Measurements from ENCODE around the gene PSKH1. TPM values are rescaled to one million over a fixed set of nuclear protein-coding genes. Genes with fewer than 3 reads are reported as not detected.
"Not testable (repeated sequence)": the region's sequence is repeated elsewhere in the genome, so short reads cannot be mapped to it uniquely, and the experiment has no call there.

Gene PSKH1
- total RNA-seq, 2 experiments from 2014 or later = 7.1 to 8.0 TPM

DNA sequence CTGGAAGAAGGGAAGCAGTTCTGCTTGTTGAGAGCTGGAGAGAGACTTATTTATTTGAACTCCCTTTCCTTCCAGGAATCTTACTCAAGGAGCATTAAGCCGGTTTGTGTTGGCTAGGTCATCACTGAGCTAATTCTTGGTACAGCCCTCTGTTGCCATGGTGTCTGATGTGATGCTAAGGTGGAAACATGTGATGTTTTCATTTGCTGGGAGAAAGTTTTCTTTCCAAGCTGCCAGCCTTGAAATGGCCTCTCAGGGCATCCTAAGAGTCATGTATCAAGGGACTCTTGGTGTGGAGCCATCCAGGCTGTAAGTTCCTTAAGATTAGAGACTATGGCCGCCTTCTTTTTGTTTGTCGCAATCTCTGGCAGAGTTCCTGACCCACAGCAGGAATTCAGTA is 4.2 kb downstream of the PSKH1 start:
- H3K36me3 Mint-ChIP-seq (ENCODE audit: low read depth) = no peaks in the 10 kb centered on the region
- no peak for DNase-seq
- intact Hi-C loops (cut with micrococcal nuclease) = no loop called here
- no peaks in the 10 kb centered on the region for H3K27me3 Mint-ChIP-seq (ENCODE audit: low read depth)
- CTCF ChIA-PET = interaction anchor here (0.6 to 2.9 kb wide), 4 partner anchors 13 to 116 kb away, joined by 3 to 13 read pairs (median 3); no protein-coding TSS in a partner anchor
- no peak overlapping the region for H3K27ac Mint-ChIP-seq
- peaks cover 43% of the 10 kb centered on the region for H3K4me1 Mint-ChIP-seq (ENCODE audit: low read depth)
- H3K9me3 Mint-ChIP-seq = no peaks in the 10 kb centered on the region
- H3K4me3 Mint-ChIP-seq = no peak overlapping the region

GRCh38 chr16:67901734-67902133 is 8.7 kb downstream of the PSKH1 start:
- Mint-ChIP-seq H3K36me3 (ENCODE audit: low read depth) (no peaks in the 10 kb centered on the region), H3K27me3 (ENCODE audit: low read depth) (no peaks in the 10 kb centered on the region), H3K9me3 (no peaks in the 10 kb centered on the region), H3K4me3 (no peak overlapping the region), H3K27ac (no peak overlapping the region), H3K4me1 (ENCODE audit: low read depth) (peaks cover 13% of the 10 kb centered on the region)
- CTCF ChIA-PET = no interaction called here
- intact Hi-C loops (cut with micrococcal nuclease) = no loop called here
- DNase-seq = no peak

DNA sequence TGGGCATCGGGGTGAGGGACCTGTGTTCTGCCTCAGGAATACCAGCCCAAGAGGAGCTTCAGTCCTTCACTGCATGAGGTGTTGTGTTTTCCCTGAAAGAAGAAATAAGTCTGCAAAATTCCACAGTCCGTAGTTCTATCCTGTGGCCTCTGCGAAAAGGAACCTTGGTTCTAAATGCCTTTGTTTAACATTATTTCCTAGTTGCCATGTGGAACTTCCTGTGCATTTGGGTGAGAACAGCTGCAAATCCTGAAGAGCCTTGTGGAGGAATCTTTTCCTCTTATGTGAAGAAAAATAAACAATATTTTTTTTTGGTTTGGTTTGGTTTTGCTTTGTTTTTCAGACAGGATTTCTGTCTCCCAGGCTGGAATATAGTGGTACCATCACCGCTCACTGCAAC is 9.8 kb downstream of the PSKH1 start:
- peaks cover 8% of the 10 kb centered on the region for H3K4me1 Mint-ChIP-seq (ENCODE audit: low read depth)
- no peaks in the 10 kb centered on the region for H3K9me3 Mint-ChIP-seq
- DNase-seq = no peak
- H3K36me3 Mint-ChIP-seq (ENCODE audit: low read depth) = no peaks in the 10 kb centered on the region
- CTCF ChIA-PET = interaction anchor here (0.9 kb wide), 1 partner anchor 23 kb away, joined by 4 read pairs; no protein-coding TSS in a partner anchor
- no peak overlapping the region for H3K4me3 Mint-ChIP-seq
- intact Hi-C loops (cut with micrococcal nuclease) = no loop called here
- no peak overlapping the region for H3K27ac Mint-ChIP-seq
- no peaks in the 10 kb centered on the region for H3K27me3 Mint-ChIP-seq (ENCODE audit: low read depth)

- intact Hi-C loops (cut with micrococcal nuclease) = no loop called here
- Mint-ChIP-seq H3K27me3 (ENCODE audit: low read depth) (no peaks in the 10 kb centered on the region), H3K4me3 (no peak overlapping the region), H3K27ac (no peak overlapping the region), H3K36me3 (ENCODE audit: low read depth) (peaks cover 2% of the 10 kb centered on the region), H3K9me3 (no peaks in the 10 kb centered on the region), H3K4me1 (ENCODE audit: low read depth) (peaks cover 21% of the 10 kb centered on the region)
- no peak for DNase-seq
- CTCF ChIA-PET = interaction anchor here (0.7 to 1.9 kb wide), 3 partner anchors 17 to 24 kb away, joined by 4 to 6 read pairs (median 5); partner anchors contain the start of gene NRN1L
These were observed 14.5 kb downstream of the PSKH1 start for GRCh38 chr16:67907397-67908180.

- Mint-ChIP-seq H3K36me3 (ENCODE audit: low read depth) (peaks cover 2% of the 10 kb centered on the region), H3K27me3 (ENCODE audit: low read depth) (no peaks in the 10 kb centered on the region), H3K27ac (peak overlapping the region; percentile 46), H3K9me3 (no peaks in the 10 kb centered on the region), H3K4me3 (no peak overlapping the region), H3K4me1 (ENCODE audit: low read depth) (peaks cover 21% of the 10 kb centered on the region)
- CTCF ChIA-PET = interaction anchor here (1.1 to 1.9 kb wide), 3 partner anchors 16 to 93 kb away, joined by 5 to 6 read pairs (median 5); partner anchors contain the start of gene NRN1L
- DNase-seq = no peak
- intact Hi-C loops (cut with micrococcal nuclease) = no loop called here
These were observed 16.1 kb downstream of the PSKH1 start for GRCh38 chr16:67909056-67909742.

DNA sequence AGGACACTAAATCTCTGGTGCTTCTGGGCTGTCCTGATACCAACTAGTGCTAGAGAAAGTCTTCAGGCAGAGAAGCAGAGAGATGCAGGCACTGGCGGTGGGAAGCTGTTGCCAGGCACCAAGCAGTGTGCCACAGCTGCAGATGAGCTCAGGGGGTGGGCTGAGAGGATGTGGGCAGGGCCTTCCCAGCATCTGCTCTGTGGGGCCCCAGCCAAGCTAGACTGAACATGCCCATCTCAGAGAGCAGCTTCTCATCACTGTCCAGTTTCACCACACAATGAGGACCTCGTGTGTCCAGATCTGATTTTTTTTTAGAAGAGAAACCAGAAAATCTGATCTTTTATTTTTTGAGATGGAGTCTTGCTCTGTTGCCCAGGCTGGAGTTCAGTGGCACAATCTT is 17.1 kb downstream of the PSKH1 start:
- Mint-ChIP-seq H3K27ac (peak overlapping the region; percentile 56), H3K27me3 (ENCODE audit: low read depth) (no peaks in the 10 kb centered on the region), H3K4me1 (ENCODE audit: low read depth) (peaks cover 21% of the 10 kb centered on the region), H3K36me3 (ENCODE audit: low read depth) (peaks cover 5% of the 10 kb centered on the region), H3K9me3 (no peaks in the 10 kb centered on the region), H3K4me3 (no peak overlapping the region)
- CTCF ChIA-PET = interaction anchor here (0.7 to 2.3 kb wide), 4 partner anchors 13 to 127 kb away, joined by 3 to 11 read pairs (median 4); partner anchors contain the start of gene NRN1L
- intact Hi-C loops (cut with micrococcal nuclease) = no loop called here
- peak; percentile 83 for DNase-seq

DNA sequence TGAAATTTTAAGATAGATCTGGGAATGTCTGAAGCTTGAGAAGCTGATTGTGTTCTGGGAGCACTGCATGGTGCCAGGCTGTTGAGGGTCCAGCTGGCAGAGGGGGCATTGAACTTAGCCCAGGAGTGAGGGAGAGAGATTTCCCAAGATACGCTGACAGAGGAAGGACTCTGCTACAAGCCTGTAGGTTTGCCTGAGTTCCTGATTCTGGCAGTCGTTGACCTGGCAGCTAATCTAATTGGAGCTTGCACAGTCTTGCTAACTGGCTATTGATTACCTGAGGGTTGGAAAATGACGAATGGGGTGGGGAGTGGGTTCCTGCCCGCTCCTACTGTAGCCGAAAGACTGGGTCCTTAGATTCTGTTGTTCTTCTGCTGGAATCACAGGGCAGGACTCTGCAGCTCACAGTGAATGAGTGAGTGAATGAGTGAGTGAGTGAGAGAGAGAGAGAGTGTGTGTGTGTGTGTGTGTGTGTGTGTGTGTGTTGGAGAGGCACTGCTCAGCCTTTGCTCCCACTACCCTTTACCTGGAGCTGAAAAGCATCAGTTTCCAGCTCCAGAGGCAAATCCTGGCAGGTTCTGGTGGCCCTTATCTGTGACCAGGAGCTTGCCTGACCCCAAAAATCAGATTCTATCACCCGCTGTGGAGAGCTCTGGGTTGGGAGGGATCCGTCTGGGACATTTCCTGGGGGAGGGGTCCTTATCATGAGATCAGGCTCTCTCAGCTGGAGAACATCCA is 21.9 kb downstream of the PSKH1 start:
- Mint-ChIP-seq H3K27me3 (ENCODE audit: low read depth) (no peaks in the 10 kb centered on the region), H3K36me3 (ENCODE audit: low read depth) (peaks cover 2% of the 10 kb centered on the region), H3K4me3 (no peak overlapping the region), H3K27ac (no peak overlapping the region), H3K4me1 (ENCODE audit: low read depth) (peaks cover 37% of the 10 kb centered on the region), H3K9me3 (no peaks in the 10 kb centered on the region)
- CTCF ChIA-PET = interaction anchor here (0.7 to 2.4 kb wide), 8 partner anchors 14 to 182 kb away, joined by 3 to 6 read pairs (median 4); no protein-coding TSS in a partner anchor
- no peak for DNase-seq
- intact Hi-C loops (cut with micrococcal nuclease) = loop anchor here (5.0 kb wide), 1 partner anchor 353 kb away; the partner anchor contains the start of gene CTCF

DNA sequence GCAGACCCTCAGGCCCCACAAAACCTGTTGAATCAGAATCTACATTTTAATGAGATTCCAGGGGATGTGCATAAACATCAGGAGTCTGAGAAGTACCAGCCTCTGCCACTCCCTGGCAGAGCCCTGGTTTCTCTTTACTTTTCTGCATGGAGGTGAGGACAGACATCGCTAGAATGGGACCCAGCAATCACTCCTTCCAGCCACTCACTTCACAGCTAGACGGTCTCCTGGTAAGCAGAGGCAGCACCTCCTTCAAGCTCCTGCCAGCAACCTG is 22.4 kb downstream of the PSKH1 start:
- H3K4me3 Mint-ChIP-seq; H3K36me3 Mint-ChIP-seq (ENCODE audit: low read depth); H3K9me3 Mint-ChIP-seq; H3K27ac Mint-ChIP-seq; DNase-seq; H3K27me3 Mint-ChIP-seq (ENCODE audit: low read depth): not testable (repeated sequence)
- intact Hi-C loops (cut with micrococcal nuclease) = loop anchor here (5.0 kb wide), 1 partner anchor 353 kb away; the partner anchor contains the start of gene CTCF
- CTCF ChIA-PET = interaction anchor here (0.7 to 2.4 kb wide), 6 partner anchors 26 to 138 kb away, joined by 3 to 6 read pairs (median 4); no protein-coding TSS in a partner anchor
- peaks cover 32% of the 10 kb centered on the region for H3K4me1 Mint-ChIP-seq (ENCODE audit: low read depth)

DNA sequence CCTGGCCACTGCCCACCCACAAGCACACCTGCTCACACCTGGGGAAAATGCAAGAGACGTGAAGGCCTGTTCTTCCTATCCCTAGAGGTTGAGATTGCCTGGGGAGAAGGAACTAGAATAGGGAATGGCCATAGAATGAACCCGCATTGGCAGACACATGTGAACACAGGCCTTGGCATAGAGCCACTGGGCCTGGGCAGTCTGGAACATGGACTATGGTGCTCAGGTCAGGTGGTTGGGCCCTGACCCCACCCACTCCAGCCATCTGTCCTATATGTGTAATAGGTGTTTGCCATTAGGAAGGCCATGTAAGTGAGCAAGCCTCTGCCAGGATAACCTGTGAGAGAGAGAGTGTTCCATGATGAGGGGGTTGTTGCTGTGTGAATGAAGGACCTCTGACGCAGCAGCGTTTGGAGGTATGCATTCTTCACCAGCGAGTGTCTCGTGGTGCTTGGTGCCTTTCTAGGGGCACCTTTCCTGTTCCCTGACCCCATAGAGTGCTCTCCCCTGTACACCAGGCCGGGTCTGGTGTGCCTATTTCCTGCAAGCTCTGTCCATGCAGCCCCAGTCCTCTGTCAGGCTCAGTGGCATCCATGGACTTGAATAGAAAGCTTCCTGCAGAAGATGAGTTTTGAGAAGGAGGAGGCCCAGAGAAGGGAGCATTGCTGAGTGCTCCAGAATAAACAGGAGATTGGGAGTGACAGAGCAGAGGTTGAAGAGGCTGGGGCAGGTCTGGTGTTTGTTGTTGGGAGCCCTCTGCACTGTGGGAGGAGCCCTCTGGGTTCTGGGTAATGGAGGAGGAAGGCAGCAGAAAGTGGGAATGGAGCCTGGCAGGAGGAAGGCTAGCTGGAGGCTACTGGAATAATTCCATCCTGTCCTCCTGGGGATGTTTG is 23.0 kb downstream of the PSKH1 start:
- Mint-ChIP-seq H3K4me3 (no peak overlapping the region), H3K9me3 (no peaks in the 10 kb centered on the region), H3K27me3 (ENCODE audit: low read depth) (no peaks in the 10 kb centered on the region), H3K27ac (peak overlapping the region; percentile 27), H3K4me1 (ENCODE audit: low read depth) (peaks cover 28% of the 10 kb centered on the region), H3K36me3 (ENCODE audit: low read depth) (peaks cover 2% of the 10 kb centered on the region)
- DNase-seq = no peak
- intact Hi-C loops (cut with micrococcal nuclease) = loop anchor here (5.0 kb wide), 1 partner anchor 354 kb away; the partner anchor contains the start of gene CTCF
- CTCF ChIA-PET = interaction anchor here (1.0 to 4.7 kb wide), 4 partner anchors 28 to 125 kb away, joined by 3 to 25 read pairs (median 4); partner anchors contain the start of gene NRN1L

- DNase-seq = no peak
- H3K36me3 Mint-ChIP-seq (ENCODE audit: low read depth) = peaks cover 2% of the 10 kb centered on the region
- no peaks in the 10 kb centered on the region for H3K27me3 Mint-ChIP-seq (ENCODE audit: low read depth)
- intact Hi-C loops (cut with micrococcal nuclease) = loop anchor here (5.0 kb wide), 1 partner anchor 355 kb away; the partner anchor contains the start of gene CTCF
- no peaks in the 10 kb centered on the region for H3K9me3 Mint-ChIP-seq
- CTCF ChIA-PET = interaction anchor here (1.0 to 4.7 kb wide), 3 partner anchors 32 to 246 kb away, joined by 3 to 25 read pairs (median 3); partner anchors contain the start of gene NRN1L
- H3K4me3 Mint-ChIP-seq = no peak overlapping the region
- H3K27ac Mint-ChIP-seq = peak overlapping the region; percentile 89
- H3K4me1 Mint-ChIP-seq (ENCODE audit: low read depth) = peaks cover 36% of the 10 kb centered on the region
These were observed 24.2 kb downstream of the PSKH1 start for GRCh38 chr16:67917140-67917851.
